GM19035 (cell line): ENCODE data around the gene ADAD2.

Experiments used
- ATAC-seq: cut with Tn5 transposase; IDR thresholded peaks from one replicate; pipeline ENCODE4 v1.9.1; 2021; ENCODE audit not compliant: unreplicated experiment

Gene ADAD2

DNA sequence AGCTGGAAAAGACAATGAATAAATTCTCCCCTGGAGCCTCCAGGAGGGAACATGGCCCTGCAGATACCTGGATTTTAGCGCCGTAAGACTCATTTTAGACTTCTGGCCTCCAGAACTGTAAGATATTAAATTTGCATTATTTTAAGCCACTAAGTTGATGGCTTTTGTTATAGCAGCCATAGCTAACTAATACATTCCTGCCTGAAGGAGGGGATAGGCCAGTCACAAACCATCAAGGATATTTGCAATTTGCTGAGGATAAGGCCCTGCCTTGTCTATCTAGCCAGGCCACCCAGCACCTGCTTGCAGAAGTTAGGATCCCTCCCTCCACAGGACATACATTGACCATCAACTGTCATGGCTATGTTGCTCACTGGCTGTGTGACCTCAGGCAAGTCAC, 53.8 kb downstream of the ADAD2 start:
- no peak for ATAC-seq

DNA sequence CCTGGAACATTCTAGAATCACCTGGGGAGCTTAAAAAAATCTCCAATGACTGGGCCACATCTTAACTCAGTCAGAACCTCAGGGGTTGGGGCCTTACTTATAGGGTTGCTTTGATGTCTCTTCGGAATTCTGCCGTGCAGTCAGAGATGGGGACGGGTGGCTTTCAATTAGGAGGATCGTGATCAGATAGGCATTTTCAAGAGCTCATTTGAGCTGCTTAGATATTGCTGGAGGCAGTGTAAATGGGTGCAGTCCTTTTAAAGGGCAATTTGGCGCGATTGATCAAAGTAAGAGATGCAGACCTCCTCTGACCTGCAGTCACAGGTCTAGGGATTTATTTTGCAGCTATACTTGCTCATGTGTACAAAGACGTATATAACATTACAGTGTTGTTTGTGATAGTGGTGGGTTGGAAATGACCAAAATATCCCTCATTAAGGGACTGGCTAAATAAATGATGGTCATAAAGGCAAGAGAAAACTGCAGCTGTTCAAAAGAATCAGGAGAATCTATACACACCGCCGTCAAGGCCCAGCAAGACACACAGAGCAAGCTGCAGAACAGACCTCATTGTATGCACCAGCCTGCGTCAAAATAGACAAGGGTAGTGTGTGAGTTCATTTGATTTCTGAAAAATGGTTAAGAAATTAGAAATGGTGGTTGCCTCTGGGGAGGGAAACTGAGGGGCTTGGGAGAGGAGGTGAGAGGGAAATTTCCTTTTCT, 55.2 kb downstream of the ADAD2 start:
- no peak for ATAC-seq

DNA sequence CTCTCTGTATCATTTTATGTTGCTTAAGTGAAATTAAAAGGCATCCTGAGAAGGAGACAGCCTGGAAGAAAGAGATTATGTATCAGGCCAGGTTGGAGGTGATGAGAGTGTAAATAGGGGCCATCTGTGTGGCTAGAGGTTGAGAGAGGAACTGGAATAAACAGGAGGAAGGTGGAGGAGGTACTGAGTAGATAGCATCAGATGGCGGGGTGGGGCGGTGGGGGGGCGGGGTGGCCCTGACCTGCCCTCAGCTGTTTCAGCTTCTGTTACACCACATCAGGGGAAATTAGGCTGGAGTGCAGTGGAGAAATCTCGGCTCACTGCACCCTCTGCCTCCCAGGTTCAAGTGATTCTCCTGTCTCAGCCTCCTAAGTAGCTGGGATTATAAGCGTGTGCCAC, 55.7 kb downstream of the ADAD2 start:
- ATAC-seq = no peak
